LoVo (cell line): ENCODE measurements around the gene ALDH1L2.
"Not testable (repeated sequence)": the region's sequence is repeated elsewhere in the genome, so short reads cannot be mapped to it uniquely, and the experiment has no call there.

Experiments used
- DNase-seq: peaks from one replicate; pipeline ENCODE4 v3.0.0-alpha.2; 2016; ENCODE audit warnings: low spot score

Gene ALDH1L2

DNA sequence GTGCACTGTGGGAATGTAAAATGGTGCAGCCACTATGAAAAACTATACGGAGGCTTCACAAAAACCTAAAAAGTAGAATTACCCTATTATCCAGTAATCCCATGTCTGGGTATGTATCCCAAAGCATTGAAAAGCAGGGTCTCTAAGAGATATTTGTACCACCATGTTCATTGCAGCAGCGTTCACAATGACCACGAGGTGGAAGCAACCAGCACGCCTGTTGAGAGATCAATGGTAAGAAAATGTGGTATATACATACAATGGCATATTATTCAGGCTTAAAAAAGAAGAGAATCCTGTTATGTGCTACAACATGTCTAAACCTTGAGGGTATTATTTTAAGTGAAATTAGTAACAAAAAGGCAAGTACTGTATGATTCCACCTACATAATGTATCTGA lies 99.1 kb downstream of the ALDH1L2 start:
- no peak for DNase-seq

DNA sequence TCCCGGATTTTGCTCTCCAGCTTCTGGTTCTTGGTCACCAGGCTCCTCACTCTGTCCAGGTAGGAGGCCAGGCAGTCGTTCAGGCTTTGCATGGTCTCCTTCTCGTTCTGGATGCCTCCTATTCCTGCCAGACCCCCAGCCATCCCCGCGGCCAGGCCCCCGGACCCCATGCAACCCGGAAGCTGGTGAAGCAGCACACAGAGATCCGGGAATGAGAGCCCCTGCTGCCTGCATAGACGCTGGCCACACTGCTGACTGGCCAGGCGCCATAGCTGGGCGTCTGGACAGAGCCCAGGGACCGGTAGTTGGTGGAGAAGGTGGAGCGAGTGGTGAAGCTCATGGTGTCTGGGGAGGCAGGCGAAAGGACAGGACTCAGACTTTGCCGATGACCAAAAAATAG lies 106.6 kb downstream of the ALDH1L2 start:
- DNase-seq: not testable (repeated sequence)

DNA sequence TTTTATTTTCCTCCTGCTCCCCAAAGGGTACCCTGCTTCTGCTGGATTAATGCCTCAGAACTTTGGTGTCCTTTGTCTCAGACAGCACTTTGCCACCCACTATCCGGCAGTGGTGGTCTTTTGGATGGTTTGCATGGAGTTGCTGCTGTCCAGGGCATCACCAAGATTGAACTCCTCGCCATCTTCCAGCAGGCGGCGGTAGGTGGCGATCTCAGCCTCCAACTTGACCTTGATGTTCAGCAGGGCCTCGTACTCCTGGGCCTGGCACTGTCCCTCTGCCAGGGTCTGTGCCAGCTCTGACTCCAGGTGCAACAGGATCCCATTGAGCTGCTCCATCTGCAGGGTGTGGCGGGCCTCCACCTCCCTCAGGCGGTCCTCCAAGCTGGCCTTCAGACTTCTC lies 107.6 kb downstream of the ALDH1L2 start:
- no peak for DNase-seq

DNA sequence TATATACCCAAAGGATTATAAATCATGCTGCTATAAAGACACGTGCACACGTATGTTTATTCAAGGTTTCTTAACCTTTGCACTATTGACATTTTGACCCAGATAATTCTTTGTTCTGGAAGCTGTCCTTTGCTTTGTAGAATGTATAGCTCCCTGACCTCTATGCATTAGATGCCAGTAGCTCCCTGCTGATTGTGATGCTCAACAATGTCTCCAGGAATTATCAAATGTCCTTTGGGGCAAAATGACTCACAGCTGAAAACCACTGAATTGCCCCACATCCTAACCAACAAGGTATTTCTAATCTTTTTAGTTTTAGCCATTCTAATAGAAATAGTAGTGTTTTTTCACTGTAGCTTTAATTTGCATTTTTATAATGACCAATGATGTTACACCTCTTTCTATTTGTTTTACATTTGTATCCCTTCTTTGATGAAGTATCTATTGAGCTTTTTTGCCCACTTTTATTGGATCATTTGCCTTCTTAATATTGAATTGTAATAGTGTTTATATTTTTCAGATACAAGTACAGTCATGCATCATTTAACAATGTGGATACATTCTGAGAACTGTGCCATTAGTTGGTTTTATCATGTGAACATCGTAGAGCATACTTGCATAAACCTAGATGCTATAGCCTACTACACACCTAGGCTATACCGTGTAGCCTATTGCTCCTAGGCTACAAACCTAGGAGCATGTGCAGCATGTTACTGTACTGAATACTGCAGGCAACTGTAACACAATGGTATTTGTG lies 108.5 kb downstream of the ALDH1L2 start:
- DNase-seq: no peak

DNA sequence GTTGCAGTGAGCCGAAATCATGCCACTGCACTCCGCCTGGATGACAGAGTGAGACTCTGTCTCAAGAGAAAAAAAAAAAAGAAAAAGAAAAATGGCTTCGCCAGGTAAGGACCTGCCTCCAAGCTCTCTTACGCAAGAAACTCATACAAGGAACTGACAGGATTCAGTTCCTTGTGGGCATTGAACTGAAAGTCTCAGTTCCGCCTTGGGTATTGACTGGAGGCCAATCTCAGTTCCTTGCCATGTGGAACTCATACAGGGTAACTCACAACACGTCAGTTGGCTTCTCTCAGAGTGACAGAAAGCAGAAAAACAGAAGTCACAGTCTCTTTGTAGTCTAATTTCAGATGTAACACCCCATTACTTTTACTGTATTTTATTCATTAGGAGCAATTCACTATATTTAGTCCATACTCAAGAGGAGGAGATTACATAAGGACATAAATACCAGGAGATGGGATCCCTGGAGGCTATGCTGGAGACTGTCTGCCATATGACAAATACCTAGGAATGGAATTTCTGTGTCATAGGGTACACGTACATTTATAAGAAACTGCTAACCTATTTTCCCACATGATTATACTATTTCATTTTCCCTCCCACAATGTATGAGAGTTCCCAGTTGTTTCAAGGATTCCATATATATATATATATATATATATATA lies 109.5 kb downstream of the ALDH1L2 start:
- DNase-seq: no peak

DNA sequence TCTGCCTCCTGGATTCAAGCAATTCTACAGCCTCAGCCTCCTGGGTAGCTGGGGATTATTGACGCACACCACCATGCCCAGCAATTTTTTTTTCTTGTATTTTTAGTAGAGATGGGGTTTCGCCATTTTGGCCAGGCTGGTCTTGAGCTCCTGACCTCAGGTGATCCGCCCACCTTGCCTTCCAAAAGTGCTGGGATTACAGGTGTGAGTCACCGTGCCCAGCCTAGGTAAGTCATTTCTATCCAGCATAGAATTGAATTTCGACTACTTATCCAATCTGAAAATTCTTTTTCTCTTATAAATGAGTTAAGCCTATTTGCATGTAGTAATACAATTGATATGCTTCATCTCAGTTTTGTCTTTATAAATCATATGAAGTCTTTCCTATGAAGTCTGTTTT lies 111.0 kb downstream of the ALDH1L2 start:
- no peak for DNase-seq

DNA sequence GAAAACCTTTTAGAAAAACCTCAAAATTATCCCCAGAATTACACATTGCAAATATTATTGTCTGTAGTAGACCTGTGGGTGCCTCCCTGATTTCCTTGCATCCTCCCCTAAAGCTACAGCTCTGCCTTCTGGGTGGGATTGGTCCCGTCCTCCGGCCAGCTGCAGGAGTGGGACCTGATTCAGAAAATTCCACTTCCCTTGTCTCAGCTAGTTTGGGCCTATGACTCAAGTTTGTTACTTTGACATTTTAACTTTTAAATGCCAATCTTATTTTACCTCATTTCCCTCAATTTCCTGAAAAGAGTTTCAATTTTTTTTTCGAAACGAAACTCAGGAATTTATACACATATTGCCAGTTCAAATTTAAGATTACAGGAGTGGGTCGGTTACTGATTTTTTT lies 113.0 kb downstream of the ALDH1L2 start:
- no peak for DNase-seq
